CD4-positive, alpha-beta memory T cell (primary cell): ENCODE results near the gene SUN5. TPM values are rescaled to one million over a fixed set of nuclear protein-coding genes. Genes with fewer than 3 reads are reported as not detected.

Experiments used
- CTCF ChIA-PET: fragments of 350-600 bp; sonication (Branson Sonifier 250); formaldehyde crosslinking; loops from one replicate; lab custom pipeline; 2021; ENCODE audit warnings: inconsistent platforms; ENCODE audit not compliant: partially characterized antibody; lab: Charles Lee
- POLR2A ChIA-PET: fragments of 350-600 bp; sonication (Branson Sonifier 250); formaldehyde crosslinking; loops from one replicate; lab custom pipeline; 2021; ENCODE audit not compliant: partially characterized antibody; lab: Charles Lee
- DNase-seq, 5 donors: peaks; one replicate each; pipeline versions ENCODE4 v3.0.0 to v3.0.0-alpha.2; 2020 to 2022; ENCODE audit warnings: mixed read lengths in 1 of 5
- H3K27ac ChIP-seq: one replicate; pipeline ENCODE4 v1.7.0; 2013; ENCODE audit warnings: low read depth, low read length
- H3K27me3 ChIP-seq: 2 replicates; pipeline ENCODE4 v1.7.0; 2013; ENCODE audit warnings: mild to moderate bottlenecking, low read length, moderate library complexity; ENCODE audit not compliant: insufficient read depth
- H3K36me3 ChIP-seq: 2 replicates; pipeline ENCODE4 v1.7.0; 2013; ENCODE audit warnings: mild to moderate bottlenecking, low read length, moderate library complexity; ENCODE audit not compliant: insufficient read depth
- H3K4me1 ChIP-seq: 2 replicates; pipeline ENCODE4 v1.7.0; 2013; ENCODE audit warnings: mild to moderate bottlenecking, low read length, moderate library complexity; ENCODE audit not compliant: insufficient read depth
- H3K4me3 ChIP-seq, 2 donors: one replicate each; pipeline ENCODE4 v1.7.0; 2013; ENCODE audit warnings: low read length in 2 of 2, mild to moderate bottlenecking in 1 of 2
- H3K9me3 ChIP-seq, 2 donors: one replicate each; pipeline ENCODE4 v1.7.0; 2013; ENCODE audit warnings: low read length in 2 of 2, control low read depth in 1 of 2; ENCODE audit not compliant: control insufficient read depth in 1 of 2
- H3K27ac Mint-ChIP-seq, 7 donors: one replicate each; pipeline ENCODE4 v1.8.0; 2020 to 2021; ENCODE audit warnings: mixed read lengths in 7 of 7, mild to moderate bottlenecking in 6 of 7, inconsistent platforms in 3 of 7, moderate library complexity in 3 of 7
- H3K27me3 Mint-ChIP-seq, 2 donors: one replicate each; pipeline ENCODE4 v1.8.0; 2020 to 2021; ENCODE audit warnings: mixed read lengths in 2 of 2
- H3K36me3 Mint-ChIP-seq, 2 donors: one replicate each; pipeline ENCODE4 v1.8.0; 2020 to 2021; ENCODE audit warnings: mixed read lengths in 2 of 2, inconsistent platforms in 1 of 2, mild to moderate bottlenecking in 1 of 2
- H3K4me1 Mint-ChIP-seq, 4 donors: one replicate each; pipeline ENCODE4 v1.8.0; 2020 to 2021; ENCODE audit warnings: mixed read lengths in 4 of 4, mild to moderate bottlenecking in 1 of 4
- H3K4me3 Mint-ChIP-seq, 8 donors: one replicate each; pipeline ENCODE4 v1.8.0; 2020 to 2021; ENCODE audit warnings: mixed read lengths in 8 of 8, mild to moderate bottlenecking in 7 of 8, moderate library complexity in 6 of 8, inconsistent platforms in 3 of 8
- H3K9me3 Mint-ChIP-seq, 8 donors: one replicate each; pipeline ENCODE4 v1.8.0; 2020 to 2021; ENCODE audit warnings: mixed read lengths in 8 of 8, mild to moderate bottlenecking in 5 of 8, inconsistent platforms in 3 of 8, moderate library complexity in 1 of 8
- intact Hi-C: fragments of 100-400 bp; cut with micrococcal nuclease; formaldehyde crosslinking; loops from one replicate; pipeline ENCODE4 v1.15.1; 2023
- polyA plus RNA-seq, 2 donors: library from polyadenylated mRNA; unstranded; fragments of 300-500 nt; fragmentation: Illumina TruSeq; gene quantifications; one replicate each; pipeline ENCODE4 v1.2.3, GENCODE V29; 2021
- total RNA-seq, 2 experiments: library from RNA; stranded (reverse); gene quantifications; one replicate each; pipeline ENCODE4 v1.2.3, GENCODE V29; 2021

The SUN5 gene
- total and polyA plus RNA-seq, 4 experiments from 2014 or later, result not detected

DNA sequence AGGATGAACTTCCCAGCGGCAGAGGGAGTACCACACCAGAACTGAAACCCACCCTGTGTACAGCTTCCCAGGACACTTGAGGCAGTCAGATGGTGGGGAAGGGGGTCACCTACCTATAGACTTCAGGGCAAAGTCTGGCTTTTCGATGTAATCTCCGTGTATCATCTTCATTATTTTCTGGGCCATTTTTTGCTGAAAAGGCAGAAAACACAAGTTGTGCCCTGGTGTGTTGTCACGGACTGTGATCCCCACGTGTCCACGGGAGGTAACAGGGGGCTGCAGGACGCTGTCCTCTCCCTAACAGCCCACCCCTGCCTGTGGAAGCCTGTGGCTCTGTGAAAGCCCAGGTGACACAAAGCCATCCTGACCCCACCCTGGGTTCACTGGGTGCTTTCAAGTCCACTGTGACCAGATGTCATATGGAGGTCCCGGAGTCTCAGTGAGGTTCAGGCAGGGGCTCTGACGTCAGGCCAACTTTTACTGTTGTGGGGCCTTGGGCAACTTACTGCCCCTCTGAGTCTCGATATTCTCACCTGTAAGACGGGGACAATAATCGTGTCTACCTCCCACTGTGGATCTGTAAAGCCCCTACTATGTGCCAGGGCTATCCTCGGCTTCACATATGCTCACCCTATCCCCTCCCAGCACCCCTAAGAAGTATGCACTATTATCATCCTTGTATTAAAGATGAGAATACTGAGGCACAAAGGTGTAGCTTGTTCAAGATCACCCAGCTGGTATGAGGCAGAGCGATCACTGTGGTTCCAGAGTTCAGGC lies 14.5 kb downstream of the SUN5 start:
- DNase-seq, result no peak
- H3K4me1 ChIP-seq, result peaks cover 8% of the 10 kb centered on the region
- no peaks in the 10 kb centered on the region for H3K27me3 Mint-ChIP-seq
- H3K4me3 ChIP-seq, result no peak overlapping the region
- POLR2A ChIA-PET, result no interaction called here
- no peaks in the 10 kb centered on the region for H3K27me3 ChIP-seq
- peaks cover 0 to 10% (median 3%) of the 10 kb centered on the region in 8 donors for H3K9me3 Mint-ChIP-seq
- H3K27ac ChIP-seq, result no peak overlapping the region
- H3K36me3 Mint-ChIP-seq, result no peaks in the 10 kb centered on the region
- no peak overlapping the region for H3K27ac Mint-ChIP-seq
- no peaks in the 10 kb centered on the region for H3K36me3 ChIP-seq
- no peak overlapping the region for H3K4me3 Mint-ChIP-seq
- no peaks in the 10 kb centered on the region for H3K9me3 ChIP-seq
- peaks cover 6 to 26% (median 9%) of the 10 kb centered on the region in 4 donors for H3K4me1 Mint-ChIP-seq
- intact Hi-C loops, result no loop called here
- CTCF ChIA-PET, result no interaction called here

DNA sequence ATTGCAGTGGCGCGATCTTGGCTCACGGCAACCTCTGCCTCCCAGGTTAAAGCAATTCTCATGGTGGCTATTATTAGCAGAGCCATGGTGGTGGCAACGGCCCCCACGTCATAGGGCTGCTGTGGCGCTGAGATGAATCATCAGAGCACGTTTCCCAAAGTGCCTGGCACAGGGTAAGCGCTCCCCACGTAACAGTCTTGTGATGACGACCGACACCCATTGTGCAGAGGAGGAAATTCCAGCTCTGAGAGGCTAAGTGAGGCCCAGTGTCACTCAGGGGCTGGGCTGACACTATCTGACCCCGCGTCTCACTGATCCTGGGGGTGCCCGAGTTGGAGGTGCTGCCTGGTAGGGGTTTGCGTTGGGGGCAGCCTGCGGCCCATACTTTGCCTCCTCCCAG lies 16.2 kb downstream of the SUN5 start:
- no peaks in the 10 kb centered on the region for H3K27me3 Mint-ChIP-seq
- Histone ChIP-seq H3K4me1 (peaks cover 8% of the 10 kb centered on the region), H3K27ac (no peak overlapping the region), H3K36me3 (no peaks in the 10 kb centered on the region), H3K27me3 (no peaks in the 10 kb centered on the region), H3K4me3 (no peak overlapping the region), H3K9me3 (no peaks in the 10 kb centered on the region)
- intact Hi-C loops, result no loop called here
- peaks cover 6 to 26% (median 12%) of the 10 kb centered on the region in 4 donors for H3K4me1 Mint-ChIP-seq
- no peaks in the 10 kb centered on the region for H3K36me3 Mint-ChIP-seq
- no peak overlapping the region for H3K4me3 Mint-ChIP-seq
- POLR2A ChIA-PET, result no interaction called here
- CTCF ChIA-PET, result no interaction called here
- peak overlapping the region in 3 of 7 donors; percentile 25 to 36 (median 29) for H3K27ac Mint-ChIP-seq
- no peak for DNase-seq
- H3K9me3 Mint-ChIP-seq, result no peaks in the 10 kb centered on the region

DNA sequence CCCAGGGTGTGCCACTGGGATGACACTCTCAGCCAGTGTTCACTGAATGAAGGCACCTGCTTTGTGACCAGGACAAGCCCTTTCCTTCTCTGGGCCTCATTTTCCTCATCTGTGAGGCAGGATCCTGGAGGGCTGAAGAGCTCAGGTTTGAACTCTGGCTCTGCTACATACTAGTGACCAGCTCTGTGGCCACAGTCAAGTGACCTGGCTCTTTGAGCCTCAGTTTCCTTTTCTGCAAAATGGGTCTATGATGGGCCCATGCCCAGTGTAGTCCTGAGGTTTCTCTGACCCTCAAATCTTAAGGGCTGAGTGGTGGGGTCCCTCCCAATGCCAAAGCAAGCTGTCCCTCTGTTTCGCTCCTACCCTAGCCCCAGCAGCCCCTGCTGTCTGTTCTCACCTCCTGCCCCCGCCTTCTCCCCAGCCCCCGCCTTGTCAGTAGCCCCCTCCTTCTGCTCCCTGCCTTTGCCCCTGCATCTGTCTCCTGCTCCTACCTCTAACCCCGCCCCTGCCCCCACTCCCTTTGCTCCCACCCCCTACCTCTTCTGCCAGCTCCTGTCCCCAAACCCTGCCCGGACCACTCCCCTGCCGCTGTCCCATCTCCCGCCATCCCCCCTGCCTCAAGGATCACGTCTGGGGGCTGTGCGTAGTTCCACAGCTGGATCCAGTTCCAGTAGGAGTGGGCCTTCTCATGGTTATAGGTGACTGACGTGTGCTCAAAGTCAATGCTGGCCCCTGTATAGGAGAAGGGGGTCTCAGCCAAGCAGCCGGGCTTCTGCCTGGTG lies 17.0 kb downstream of the SUN5 start:
- Mint-ChIP-seq H3K27me3 (no peaks in the 10 kb centered on the region), H3K4me1 (peaks cover 9 to 29% (median 12%) of the 10 kb centered on the region in 4 donors), H3K27ac (no peak overlapping the region), H3K4me3 (no peak overlapping the region), H3K9me3 (no peaks in the 10 kb centered on the region), H3K36me3 (no peaks in the 10 kb centered on the region)
- peaks cover 8% of the 10 kb centered on the region for H3K4me1 ChIP-seq
- H3K4me3 ChIP-seq, result no peak overlapping the region
- no peak for DNase-seq
- intact Hi-C loops, result no loop called here
- no peak overlapping the region for H3K27ac ChIP-seq
- H3K36me3 ChIP-seq, result no peaks in the 10 kb centered on the region
- no peaks in the 10 kb centered on the region for H3K27me3 ChIP-seq
- POLR2A ChIA-PET, result interaction anchor here (1.5 kb wide), 1 partner anchor 9 kb away, joined by 3 read pairs; no protein-coding TSS in a partner anchor
- no peaks in the 10 kb centered on the region for H3K9me3 ChIP-seq
- CTCF ChIA-PET, result interaction anchor here (1.1 kb wide), 1 partner anchor 17 kb away, joined by 3 read pairs; no protein-coding TSS in a partner anchor

DNA sequence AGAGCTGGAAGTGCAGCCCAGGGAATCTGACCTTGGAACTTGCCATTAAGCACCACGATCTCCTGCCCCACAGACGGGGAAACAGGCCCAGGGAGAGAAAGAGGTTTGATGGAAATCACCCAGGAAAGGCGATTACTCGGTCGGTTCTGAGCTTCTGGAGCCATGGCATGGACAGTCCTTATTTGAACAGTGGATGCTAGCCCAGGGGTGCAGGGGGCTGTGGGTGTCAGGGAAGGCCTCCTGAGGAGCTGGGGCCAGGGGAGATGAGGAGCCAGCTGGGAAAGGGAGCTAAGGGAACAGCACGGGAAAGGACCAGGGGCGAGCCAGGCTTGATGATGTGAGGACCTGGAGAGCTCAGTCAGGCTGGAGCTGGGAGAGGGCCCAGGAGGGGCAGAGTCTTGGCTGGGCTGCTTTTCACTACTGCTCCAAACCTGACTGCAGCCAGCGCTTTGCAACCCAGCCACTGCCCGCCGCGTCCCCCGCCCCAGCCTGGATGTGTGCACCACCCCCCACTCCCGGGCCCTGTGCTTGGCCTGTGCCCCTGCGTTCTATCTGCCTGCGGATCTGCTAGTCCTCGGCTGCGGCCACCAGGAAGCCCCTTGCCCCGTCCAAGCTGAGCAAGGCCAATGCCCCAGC lies 17.8 kb downstream of the SUN5 start:
- DNase-seq, result no peak
- Mint-ChIP-seq H3K36me3 (no peaks in the 10 kb centered on the region), H3K27me3 (no peaks in the 10 kb centered on the region), H3K9me3 (no peaks in the 10 kb centered on the region), H3K27ac (peak overlapping the region in 2 of 7 donors; percentile 37 to 77), H3K4me3 (no peak overlapping the region), H3K4me1 (peaks cover 9 to 23% (median 12%) of the 10 kb centered on the region in 4 donors)
- intact Hi-C loops, result no loop called here
- ChIA-PET POLR2A (interaction anchor here (1.5 kb wide), 1 partner anchor 9 kb away, joined by 3 read pairs; no protein-coding TSS in a partner anchor), CTCF (interaction anchor here (1.1 kb wide), 1 partner anchor 18 kb away, joined by 3 read pairs; no protein-coding TSS in a partner anchor)
- Histone ChIP-seq H3K4me3 (no peak overlapping the region), H3K36me3 (no peaks in the 10 kb centered on the region), H3K27me3 (no peaks in the 10 kb centered on the region), H3K27ac (no peak overlapping the region), H3K9me3 (no peaks in the 10 kb centered on the region), H3K4me1 (peaks cover 6% of the 10 kb centered on the region)

DNA sequence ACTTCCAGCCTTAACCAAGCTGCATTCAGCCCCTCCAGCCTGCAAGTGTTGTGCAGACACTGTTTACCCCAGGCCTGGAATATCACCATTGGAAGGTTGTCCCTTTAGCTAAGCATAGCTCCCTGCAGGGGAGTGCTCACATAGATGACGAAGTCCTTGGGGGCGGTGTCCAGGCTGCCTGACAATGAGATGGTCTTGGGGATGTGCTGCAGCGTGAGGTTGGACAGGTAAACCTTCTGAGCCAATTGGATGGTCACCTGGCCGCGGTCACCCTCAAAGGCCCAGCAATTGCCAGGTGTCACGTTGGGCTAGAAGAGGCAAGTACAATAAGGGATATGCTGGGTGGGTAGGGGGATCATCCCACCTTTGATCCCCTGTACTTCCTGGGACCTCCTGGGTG lies 18.6 kb downstream of the SUN5 start:
- ChIA-PET POLR2A (interaction anchor here (1.0 to 1.5 kb wide), 3 partner anchors 8 to 13 kb away, joined by 3 read pairs; no protein-coding TSS in a partner anchor), CTCF (interaction anchor here (1.3 kb wide), 1 partner anchor 12 kb away, joined by 3 read pairs; no protein-coding TSS in a partner anchor)
- Histone ChIP-seq H3K4me1 (peaks cover under 1% of the 10 kb centered on the region), H3K4me3 (no peak overlapping the region), H3K36me3 (no peaks in the 10 kb centered on the region), H3K27me3 (no peaks in the 10 kb centered on the region), H3K9me3 (no peaks in the 10 kb centered on the region), H3K27ac (no peak overlapping the region)
- no peaks in the 10 kb centered on the region for H3K36me3 Mint-ChIP-seq
- no peak for DNase-seq
- intact Hi-C loops, result no loop called here
- no peaks in the 10 kb centered on the region for H3K9me3 Mint-ChIP-seq
- no peak overlapping the region for H3K27ac Mint-ChIP-seq
- no peak overlapping the region for H3K4me3 Mint-ChIP-seq
- H3K4me1 Mint-ChIP-seq, result peaks cover 7 to 22% (median 8%) of the 10 kb centered on the region in 4 donors
- no peaks in the 10 kb centered on the region for H3K27me3 Mint-ChIP-seq

DNA sequence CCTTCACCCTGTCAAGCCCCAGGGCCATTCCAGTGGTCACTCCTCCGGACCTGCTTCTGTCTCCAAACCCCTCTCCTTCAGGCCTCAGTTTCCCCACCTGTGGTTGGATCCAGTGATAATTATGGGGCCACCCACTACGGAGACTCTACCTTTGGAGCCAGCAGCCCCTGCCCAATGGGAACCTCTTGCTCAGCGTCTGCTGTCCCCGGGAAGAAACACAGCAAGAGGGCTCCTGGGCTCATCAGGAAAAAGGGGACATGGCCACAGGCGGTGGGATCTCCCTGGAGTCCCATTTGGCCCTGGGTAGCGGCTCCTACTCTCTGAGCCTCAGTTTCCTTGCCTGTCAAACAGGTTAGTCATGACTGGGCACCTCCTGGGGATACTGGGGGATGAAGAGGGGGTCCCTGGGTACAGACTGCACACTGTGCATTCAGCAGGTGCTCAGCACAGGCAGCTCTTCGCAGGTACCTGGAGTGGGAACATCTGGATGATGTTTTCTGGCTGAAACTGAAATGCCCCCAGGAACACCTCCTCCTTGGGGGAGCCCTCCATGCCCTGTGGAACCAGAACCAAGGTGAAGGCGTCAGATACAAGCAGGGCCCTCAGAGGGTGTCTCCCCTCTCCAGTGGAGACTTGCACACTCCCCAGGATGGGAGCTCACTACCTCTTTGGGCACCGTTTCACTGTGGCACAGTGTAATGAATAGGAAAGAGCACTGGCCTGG lies 19.4 kb downstream of the SUN5 start:
- no peak overlapping the region for H3K4me3 Mint-ChIP-seq
- no peak overlapping the region for H3K27ac ChIP-seq
- peaks cover 7 to 19% (median 7%) of the 10 kb centered on the region in 4 donors for H3K4me1 Mint-ChIP-seq
- H3K36me3 Mint-ChIP-seq, result no peaks in the 10 kb centered on the region
- ChIA-PET CTCF (interaction anchor here (1.3 to 2.3 kb wide), 2 partner anchors 12 to 13 kb away, joined by 3 to 9 read pairs; no protein-coding TSS in a partner anchor), POLR2A (interaction anchor here (1.0 kb wide), 2 partner anchors 9 to 12 kb away, joined by 3 read pairs; no protein-coding TSS in a partner anchor)
- H3K4me3 ChIP-seq, result no peak overlapping the region
- H3K9me3 ChIP-seq, result no peaks in the 10 kb centered on the region
- no peaks in the 10 kb centered on the region for H3K27me3 Mint-ChIP-seq
- no peaks in the 10 kb centered on the region for H3K9me3 Mint-ChIP-seq
- H3K27ac Mint-ChIP-seq, result peak overlapping the region in 1 of 7 donors; percentile 12
- no peaks in the 10 kb centered on the region for H3K4me1 ChIP-seq
- intact Hi-C loops, result no loop called here
- DNase-seq, result no peak
- H3K36me3 ChIP-seq, result no peaks in the 10 kb centered on the region
- no peaks in the 10 kb centered on the region for H3K27me3 ChIP-seq
